ENCODE measurements around the gene IL20.
"Not testable (repeated sequence)": the region's sequence is repeated elsewhere in the genome, so short reads cannot be mapped to it uniquely, and the experiment has no call there.

The IL20 gene

DNA sequence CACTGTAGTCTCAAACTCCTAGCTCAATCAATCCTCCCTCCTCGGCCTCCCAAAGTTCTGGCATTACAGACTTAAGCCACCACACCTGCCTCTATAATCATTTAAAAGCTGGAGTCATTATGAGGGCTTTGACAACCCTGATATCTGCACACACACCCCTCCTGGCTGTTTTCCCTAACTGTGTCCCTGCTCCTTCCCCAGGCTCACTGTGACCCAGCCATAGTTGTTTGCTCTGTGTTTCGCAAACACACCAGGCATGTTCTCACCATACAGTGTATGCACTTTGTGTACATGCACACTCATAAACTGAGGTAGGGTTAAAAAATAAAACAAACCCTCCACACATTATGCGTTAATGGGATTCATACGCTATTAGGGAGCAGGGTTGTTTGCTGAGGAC lies 21.8 kb upstream of the IL20 start:
- DNase-seq = no peak

DNA sequence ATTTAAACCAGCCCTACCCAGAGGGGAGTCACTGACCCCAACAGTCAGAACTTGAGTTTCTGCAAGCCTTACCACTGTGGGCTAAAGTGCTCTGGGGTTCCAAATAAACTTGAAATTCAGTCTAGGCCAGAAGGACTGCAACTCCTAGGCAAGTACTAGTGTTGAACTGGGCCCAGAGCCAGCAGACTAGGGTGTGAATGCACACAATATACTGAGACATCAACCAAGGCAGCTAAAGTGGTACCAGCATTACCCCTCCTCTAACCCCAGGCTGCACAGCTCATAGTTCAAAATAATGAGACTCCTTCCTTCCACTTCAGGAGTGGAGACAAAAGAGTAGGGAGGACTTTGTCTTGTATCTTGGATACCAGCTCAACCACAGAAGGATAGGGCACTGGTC lies 18.9 kb upstream of the IL20 start:
- DNase-seq = no peak

DNA sequence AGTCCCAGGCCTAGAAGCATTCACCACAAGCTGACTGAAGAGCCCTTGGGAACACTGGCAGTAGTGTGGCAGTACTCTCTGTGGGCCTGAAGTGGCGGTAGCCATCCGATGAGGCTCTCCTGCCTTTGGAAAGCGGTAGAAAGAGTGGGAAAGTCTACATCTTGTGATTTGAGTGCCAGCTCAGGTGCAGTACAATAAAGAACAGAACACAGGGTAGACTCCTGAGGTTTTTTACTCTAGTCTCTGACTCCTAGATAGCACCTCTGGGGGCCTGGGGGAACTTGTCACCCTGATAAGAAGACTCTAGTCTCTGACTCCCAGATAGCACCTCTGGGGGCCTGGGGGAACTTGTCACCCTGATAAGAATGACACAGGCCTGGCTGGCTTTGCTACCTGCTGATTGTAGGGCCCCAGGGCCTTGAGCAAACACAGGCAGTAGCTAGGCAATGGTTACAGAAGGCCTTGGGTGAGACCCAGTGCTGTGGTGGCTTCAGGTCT lies 18.0 kb upstream of the IL20 start:
- no peak for DNase-seq

DNA sequence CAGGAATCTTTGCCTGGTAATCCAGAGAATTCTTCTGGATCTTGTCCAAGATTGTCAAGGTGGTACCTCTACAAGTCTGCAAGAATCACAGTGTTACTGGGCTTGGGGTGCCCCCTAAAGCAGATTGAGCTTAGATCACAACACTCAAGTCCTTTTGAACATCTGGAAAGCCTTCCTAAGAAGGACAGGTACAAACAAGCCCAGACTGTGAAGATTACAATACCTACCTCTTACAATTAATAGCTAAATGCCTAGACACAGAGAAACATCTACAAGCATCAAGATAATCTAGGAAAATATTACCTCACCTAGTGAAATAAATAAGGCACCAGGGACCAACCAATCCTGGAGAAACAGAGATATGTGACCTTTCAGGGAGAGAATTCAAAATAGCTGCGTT lies 17.5 kb upstream of the IL20 start:
- DNase-seq = no peak

DNA sequence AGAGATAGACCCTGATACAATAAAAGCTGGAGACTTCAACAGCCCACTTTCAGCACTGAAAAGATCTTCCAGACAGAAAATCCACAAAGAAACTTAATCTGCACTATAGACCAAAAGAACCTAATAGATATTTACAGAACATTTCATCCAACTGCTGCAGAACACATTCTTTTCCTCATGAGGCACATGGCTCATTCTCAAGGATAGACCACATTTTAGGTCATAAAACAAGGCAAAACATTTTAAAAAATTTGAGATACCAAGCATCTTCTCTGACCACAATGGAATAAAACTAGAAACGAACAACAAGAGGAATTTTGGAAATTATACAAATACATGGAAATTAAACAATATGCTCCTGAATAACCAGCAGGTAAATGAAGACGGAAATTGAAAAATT lies 15.0 kb upstream of the IL20 start:
- no peak for DNase-seq

DNA sequence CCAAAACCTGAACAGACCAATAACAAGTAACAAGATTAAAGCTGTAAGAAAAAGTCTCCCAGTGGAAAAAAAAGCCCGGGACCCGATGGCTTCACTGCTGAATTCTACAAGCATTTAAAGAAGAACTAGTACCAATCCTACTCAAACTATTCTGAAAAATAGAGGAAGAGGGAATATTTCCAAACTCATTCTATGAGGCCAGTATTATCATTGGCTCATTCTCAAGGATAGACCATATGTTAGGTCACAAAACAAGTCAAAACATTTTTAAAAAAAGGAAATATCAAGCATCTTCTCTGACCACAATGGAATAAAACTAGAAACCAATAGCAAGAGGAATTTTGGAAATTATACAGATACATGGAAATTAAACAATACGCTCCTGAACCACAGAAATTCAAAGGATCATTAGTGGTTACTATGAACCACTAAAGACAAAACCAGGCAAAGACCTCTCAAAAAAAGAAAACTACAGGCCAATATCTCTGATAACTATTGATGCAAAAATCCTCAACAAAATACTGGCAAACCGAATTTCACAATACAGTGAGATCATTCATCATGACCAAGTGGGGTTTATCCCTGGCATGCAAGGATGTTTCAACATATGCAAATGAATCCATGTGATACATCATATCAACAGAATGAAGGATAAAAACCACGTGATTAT lies 13.9 kb upstream of the IL20 start:
- DNase-seq = no peak

DNA sequence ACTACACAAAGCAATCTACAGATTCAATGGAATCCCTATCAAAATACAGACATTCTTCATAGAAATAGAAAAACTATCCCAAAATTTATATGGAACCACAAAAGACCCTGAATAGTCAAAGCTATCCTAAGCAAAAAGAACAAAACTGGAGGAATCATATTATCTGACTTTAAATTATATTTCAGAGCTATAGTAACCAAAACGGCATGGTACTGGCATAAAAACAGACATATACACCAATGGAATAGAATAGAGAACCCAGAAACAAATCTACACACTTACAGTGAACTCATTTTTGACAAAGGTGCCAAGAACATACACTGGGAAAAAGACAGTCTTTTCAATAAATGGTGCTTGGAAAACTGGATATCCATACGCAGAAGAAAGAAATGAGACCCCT lies 12.8 kb upstream of the IL20 start:
- not testable (repeated sequence) for DNase-seq

DNA sequence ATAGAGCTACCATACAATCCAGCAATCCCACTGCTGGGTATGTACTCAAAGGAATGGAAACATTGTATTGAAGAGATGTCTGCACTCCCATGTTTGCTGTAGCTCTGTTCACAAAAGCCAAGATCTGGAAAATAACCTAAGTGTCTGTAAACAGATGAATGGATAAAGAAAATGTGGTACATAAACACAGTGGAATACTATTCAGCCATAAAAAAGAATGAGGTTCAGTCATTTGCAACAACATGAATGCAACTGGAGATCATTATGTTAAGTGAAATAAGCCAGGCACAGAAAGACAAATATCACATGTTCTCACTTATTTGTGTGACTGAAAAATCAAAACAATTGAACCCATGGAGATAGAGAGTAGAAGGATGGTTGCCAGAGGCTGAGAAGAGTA lies 11.7 kb upstream of the IL20 start:
- not testable (repeated sequence) for DNase-seq

DNA sequence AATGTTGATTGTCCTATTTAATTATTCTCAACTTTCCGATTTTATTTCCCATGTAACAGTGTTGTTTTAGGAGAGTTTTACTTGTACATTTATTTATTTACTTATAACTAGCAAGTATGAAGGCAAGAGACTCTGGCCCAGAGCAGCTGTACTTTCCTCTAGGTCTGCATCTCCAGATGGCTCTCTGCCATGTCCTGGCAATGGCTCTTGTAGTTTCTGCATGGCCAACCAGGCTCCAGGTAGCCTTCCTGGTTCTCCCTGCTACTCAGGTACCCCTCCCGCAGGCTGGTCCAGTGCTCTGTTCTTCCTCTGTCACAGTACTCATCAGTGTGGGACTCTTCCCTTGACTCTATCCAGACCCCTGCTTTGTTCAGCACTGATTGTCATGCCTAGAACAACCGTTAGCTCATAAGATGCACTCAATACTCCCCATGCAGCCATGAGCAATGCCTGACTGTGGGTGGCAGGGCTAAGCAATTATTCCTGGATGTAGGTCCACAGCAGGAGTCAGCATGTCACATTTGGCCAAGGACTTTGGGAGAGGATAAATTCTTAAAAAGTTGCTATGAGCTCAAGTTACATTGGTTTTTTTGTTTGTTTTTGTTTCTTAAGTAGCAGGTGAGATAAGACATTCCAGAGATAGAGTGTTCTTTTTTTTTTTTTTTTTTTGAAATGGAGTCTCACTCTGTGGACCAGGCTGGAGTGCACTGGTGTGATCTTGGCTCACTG lies 10.9 kb upstream of the IL20 start:
- no peak for DNase-seq

DNA sequence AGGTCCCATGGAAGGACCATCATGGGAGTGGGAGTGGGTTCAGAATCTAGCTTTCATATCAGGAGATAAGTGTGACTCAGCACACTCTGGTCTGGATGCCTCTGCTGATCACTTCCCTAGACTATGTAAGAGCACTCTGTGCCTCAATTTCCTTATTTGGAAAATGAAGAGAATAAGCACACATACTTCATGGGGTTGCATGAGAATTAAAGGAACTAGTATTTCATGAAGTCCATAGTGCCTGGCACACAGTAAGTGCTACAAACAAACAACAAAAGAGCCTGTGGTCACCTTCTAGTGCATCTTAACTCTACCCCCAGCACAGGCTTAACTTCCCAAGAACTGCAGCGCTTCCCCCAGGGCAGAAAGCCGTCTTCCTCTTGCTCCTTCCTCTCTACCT lies 9.6 kb upstream of the IL20 start:
- DNase-seq = no peak

DNA sequence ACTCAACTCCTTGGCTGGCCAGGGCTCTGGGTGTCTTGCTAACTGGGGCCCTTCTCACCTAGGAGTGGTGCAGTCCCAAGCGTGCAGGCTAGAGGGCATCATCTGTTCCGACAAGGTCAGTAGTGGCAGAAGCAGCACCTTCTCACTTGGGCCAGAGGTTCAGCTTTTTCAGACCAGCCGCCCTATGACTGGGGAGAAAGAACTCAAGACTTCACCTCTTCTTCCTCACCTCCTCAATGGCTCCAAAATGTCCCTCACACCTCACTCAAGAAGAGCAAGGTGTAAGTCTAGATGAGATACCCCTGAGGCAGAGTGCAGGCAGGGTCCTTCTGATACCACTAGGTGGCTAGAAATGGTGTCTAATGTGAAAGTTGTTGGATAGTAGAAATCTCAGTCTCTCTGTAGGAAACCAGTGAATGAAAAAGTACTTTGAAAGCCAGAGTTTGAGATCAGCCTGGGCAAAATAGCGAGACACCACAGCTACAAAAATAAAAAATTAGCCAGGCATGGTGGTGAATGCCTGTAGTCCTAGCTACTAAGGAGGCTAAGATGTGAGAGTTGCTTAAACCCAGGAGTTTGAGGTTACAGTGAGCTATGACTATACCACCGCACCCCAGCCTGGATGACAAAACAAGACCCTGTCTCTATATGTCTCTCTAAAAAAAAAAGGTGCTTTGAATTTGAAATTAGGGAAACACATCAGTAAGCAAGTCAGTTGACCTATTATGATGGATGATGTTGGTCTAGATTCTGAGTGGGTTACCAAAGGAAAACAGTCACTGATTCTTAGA lies 8.6 kb upstream of the IL20 start:
- DNase-seq = peak in 2 of 6 experiments; percentile 8 to 17

DNA sequence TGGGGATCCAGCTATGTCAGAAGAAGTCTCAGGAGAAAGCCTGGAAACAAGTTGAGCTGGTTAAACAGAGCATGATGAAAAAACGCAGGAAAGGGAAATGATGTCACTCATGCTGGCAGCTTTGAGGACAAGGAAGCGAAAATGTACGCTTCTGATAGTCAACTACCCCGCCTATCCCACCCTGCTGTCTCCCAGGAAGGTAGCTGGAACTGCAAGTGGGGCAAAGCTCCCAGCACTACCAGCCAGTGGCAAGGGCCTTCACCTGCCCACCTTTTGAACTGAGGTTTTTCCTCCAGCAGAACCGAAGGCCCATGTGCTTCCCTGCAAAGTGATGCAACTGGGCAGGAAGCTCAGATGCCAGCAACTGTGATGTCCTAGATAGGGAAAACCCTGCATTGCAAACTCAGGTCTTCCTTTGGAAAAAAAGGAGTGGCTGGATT lies 6.3 kb upstream of the IL20 start:
- DNase-seq = peak in 3 of 6 experiments; percentile 27 to 50 (median 40)

DNA sequence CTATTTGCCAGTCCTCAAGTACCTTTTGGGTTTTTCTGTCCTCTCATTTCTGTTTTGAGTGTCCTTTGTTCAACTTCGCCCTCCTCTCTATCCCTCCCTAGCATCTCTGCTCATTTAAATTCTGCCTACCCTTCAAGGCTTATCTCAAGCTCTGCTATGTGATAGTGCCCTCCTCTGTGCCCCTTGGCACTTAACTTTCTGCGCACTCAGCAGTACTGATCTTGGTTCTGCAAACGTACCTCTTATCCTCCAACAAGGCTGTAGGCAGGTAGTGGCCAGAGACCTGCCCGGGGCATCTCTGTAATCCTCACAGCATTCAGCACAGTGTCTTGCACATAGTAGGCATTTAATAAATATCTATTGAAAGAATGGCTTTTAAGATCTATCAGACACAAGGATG lies 5.3 kb upstream of the IL20 start:
- DNase-seq = no peak

DNA sequence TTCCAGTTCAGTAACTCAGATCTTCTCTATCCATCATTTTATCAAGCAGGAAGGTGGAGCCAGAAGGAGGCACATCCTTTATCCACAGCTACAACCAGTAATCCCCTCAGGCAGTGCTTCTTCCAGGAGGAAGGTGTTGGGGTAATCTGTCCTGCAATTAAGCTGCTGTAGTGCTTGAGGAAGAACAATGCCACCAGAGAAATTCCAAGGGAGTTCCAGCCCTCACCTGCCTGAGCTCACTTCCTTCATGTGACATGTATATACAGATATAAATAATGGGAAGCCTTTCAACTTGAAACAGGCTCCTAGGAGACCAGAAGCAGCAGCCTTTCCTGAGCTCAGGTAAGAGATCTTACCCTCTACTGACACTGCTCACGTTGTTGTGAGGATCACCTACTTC lies 2.2 kb upstream of the IL20 start:
- DNase-seq = no peak

DNA sequence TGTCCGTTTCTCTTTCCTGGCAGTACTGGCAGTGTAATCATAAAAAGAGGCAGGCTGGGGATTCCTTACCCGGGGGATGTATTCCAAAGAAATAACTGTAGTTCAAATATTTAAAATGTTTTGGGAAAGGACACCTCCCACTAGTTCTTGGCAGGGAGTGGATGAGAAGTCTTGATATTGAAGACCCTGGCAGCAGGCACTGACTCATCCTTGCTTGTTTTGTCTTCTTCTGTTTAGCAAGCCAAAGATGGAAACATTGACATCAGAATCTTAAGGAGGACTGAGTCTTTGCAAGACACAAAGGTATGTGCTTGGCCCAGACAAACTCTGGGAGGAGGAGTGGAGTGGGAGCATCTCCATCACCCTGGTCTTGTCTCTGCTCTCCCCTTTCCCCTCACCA lies 639 bp downstream of the IL20 start:
- no peak for DNase-seq

DNA sequence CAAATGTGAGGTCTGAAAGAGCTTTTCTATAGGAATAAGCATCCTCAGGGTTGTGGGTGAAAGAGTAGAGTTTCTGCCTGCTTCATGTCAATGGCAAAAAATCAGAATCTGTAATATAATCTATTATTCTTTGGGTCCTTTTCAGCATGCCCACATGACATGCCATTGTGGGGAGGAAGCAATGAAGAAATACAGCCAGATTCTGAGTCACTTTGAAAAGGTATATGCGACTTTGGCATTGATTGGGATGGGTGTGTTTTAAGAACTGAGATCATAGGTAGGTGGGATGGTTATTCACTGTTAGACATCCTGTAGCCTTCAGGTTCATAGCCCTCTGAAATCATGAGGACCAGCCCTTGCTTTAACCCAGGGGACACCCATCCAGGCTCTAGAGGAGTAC lies 1.8 kb downstream of the IL20 start:
- no peak for DNase-seq

DNA sequence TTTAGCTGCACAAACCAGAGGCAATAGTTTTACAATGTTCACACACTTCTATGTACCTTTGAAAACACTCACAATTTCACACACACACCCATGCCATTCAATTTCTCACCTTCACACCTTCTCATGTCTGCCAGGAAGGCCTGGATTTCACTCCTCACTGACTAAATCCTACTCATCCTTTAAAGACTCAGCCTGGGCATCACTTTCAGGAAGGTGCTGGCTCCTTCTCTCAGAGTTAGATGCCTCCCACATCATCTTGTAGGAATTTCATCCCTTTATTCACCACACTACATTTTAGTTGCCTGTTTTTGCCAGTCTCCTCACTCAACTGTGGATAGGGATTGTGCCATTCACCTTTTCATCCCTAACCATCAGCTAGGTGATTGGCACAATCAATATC lies 2.3 kb downstream of the IL20 start:
- DNase-seq = no peak

DNA sequence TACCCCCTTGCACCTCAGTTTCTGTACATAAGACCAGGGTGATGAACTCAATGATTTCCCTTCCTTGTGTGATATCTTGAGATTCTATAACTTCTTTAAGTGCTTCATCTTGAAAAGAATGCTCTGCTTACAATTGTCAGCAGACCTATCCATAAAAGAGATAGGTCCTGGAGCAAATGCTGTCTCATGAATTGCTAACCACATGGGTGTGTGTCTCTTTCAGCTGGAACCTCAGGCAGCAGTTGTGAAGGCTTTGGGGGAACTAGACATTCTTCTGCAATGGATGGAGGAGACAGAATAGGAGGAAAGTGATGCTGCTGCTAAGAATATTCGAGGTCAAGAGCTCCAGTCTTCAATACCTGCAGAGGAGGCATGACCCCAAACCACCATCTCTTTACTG lies 2.8 kb downstream of the IL20 start:
- DNase-seq = no peak

DNA sequence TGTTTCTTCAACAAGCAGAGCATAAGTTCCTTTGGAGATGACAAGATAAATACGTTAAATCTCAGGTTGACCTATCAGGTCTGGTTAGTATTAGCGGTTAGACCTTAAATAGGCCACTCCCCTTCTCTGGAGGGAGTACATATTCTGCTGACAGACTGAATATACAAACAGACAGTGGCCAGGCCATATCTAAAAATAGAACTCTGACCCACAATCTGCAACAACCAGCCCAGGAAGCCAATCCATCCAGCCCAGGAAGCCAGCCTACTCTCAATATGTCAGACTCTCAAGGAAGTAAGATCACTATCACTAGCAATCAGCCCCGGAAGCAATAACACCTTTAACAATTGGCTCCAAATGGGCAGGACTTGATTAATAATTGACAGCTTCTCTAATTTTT lies 6.7 kb downstream of the IL20 start:
- DNase-seq = no peak

DNA sequence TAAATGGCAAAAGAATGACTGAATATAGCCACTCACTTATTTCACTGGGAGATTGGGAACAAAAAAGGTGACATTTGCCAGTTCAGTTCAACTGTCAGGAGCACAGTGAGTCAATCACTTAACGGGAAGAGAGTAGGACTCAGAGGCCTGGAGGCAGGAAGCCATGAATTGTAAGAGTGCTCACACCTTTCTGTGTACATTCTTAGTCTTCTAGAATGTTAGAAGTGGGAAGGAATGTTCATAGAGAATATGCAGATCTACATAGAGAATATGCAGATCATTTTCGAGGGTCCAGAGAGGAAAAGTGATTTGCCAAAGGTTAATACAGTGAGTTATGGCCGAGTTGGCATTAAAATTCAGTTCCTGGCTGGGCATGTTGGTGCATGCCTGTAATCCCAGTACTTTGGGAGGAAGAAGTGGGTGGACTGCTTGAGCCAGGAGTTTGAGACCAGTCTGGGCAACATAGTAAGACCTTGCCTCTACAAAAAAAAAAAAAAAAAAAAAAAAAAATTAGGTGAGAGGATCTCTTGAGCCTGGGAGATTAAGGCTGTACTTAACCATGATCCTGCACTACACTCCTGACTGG lies 8.3 kb downstream of the IL20 start:
- no peak for DNase-seq

DNA sequence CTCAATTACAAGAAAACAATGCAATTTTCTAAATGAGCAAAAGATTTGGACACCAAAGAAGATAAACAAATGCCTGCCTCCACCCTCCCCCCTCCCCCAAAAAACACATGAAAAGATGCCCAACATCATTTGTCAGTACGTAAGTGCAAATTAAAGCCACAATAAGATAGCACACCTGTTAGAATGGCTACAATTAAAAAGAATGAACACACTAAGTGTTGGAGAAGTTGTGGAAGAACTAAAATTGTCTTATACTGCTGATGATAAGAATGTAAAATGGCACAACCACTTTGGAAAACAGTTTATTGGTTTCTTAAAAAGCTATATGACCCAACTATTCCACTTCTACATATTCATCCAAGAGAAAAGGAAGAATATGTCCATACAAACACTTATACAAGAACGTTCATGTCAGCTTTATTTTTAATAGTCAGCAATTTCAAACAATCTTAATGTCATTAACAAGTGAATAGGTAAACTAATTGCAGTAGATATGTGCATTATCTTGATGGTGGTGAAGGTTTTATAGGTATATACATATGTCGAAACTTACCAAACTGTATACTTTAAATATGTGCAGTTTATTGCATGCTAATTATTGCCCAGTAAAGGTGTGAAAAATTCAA lies 10.4 kb downstream of the IL20 start:
- no peak for DNase-seq

DNA sequence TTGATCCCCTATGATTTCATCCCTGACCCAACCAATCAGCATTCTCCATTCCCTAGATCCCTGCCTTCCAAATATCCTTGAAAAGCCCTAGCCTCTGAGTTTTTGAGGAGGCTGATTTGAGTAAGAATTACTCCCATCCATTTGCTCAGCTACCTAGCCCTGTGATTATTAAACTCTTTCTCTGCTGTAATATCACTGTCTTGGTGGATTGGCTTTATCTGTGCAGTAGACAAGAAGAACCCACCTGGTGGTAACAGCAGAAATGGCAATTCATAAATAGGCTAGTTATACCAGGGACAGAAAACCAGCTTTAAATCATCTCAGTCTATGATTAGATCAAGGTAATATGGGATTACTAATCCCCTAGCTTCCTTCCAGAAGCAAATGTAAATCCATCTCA lies 13.0 kb downstream of the IL20 start:
- no peak for DNase-seq

DNA sequence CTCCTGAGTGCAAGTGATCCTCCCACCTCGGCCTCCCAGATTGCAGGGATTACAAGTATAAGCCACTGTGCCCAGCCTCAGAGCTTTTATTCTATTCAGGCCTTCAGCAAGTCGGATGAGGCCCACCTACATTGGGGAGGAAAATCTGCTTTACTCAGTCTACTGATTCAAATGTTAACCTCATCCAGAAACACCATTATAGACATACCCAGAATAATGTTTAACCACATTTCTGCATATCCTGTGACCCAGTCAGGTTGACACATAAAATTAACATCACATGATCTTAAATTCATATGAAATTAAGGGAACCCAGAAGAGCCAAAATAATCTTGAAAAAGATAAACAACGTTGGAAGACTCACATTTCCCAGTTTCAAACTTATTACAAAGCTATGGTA lies 14.9 kb downstream of the IL20 start:
- DNase-seq = no peak

Measured in stimulated activated naive CD4-positive, alpha-beta T cell (primary cell).